DND-41 (cell line): ENCODE results near the gene TSSC4.

Experiments used
- ATAC-seq: fragments of 200-7000 bp; cut with Tn5 transposase; 3 replicates; pipeline ENCODE4 v1.9.1; 2021; ENCODE audit warnings: low read depth; ENCODE audit not compliant: insufficient read depth
- DNase-seq: peaks from one replicate; pipeline ENCODE4 v3.0.0-alpha.2; 2020
- H2AFZ ChIP-seq: 2 replicates; pipeline ENCODE4 v1.6.0; 2012; ENCODE audit warnings: low read depth, low read length
- H3K27ac ChIP-seq: 2 replicates; pipeline ENCODE4 v1.5.1; 2012; ENCODE audit warnings: low read length, inconsistent platforms
- H3K27me3 ChIP-seq: fragments of 200-600 bp; sonication (generic); 2 replicates; pipeline ENCODE4 v1.6.0; 2012; ENCODE audit warnings: low read length, mild to moderate bottlenecking, inconsistent platforms; ENCODE audit not compliant: insufficient read depth, poor library complexity
- H3K36me3 ChIP-seq: 2 replicates; pipeline ENCODE4 v1.5.1; 2012; ENCODE audit warnings: low read length, inconsistent platforms; ENCODE audit not compliant: insufficient read depth
- H3K4me1 ChIP-seq: 2 replicates; pipeline ENCODE4 v1.5.1; 2012; ENCODE audit warnings: mild to moderate bottlenecking, low read length; ENCODE audit not compliant: insufficient read depth
- H3K4me2 ChIP-seq: 2 replicates; pipeline ENCODE4 v1.6.0; 2012; ENCODE audit warnings: mild to moderate bottlenecking, moderate library complexity, low read length, inconsistent platforms; ENCODE audit not compliant: insufficient read depth
- H3K4me3 ChIP-seq, 2 experiments: fragments of 200-600 bp in 1 of 2; shearing (Covaris generic) in 1 of 2; 2 replicates each; pipeline ENCODE4 v1.5.1; 2012 to 2016; ENCODE audit warnings: inconsistent platforms in 2 of 2, low read length in 2 of 2, mild to moderate bottlenecking in 2 of 2, low read depth in 1 of 2, moderate library complexity in 1 of 2
- H3K79me2 ChIP-seq: 2 replicates; pipeline ENCODE4 v1.6.0; 2012; ENCODE audit warnings: low read length, inconsistent platforms; ENCODE audit not compliant: insufficient read depth
- H3K9ac ChIP-seq: 2 replicates; pipeline ENCODE4 v1.6.0; 2012; ENCODE audit warnings: low read depth, mild to moderate bottlenecking, inconsistent platforms, low read length, moderate library complexity
- H3K9me3 ChIP-seq: 2 replicates; pipeline ENCODE4 v1.5.1; 2012; ENCODE audit warnings: low read length, moderate library complexity, mild to moderate bottlenecking, inconsistent platforms; ENCODE audit not compliant: insufficient read depth, severe bottlenecking
- H4K20me1 ChIP-seq: 2 replicates; pipeline ENCODE4 v1.6.0; 2012; ENCODE audit warnings: low read length; ENCODE audit not compliant: insufficient read depth
- EZH2 ChIP-seq: IDR thresholded peaks from 3 replicates; pipeline ENCODE4 v1.6.1; 2012; ENCODE audit warnings: borderline replicate concordance, low read depth, mild to moderate bottlenecking, moderate library complexity, low read length, inconsistent platforms; ENCODE audit not compliant: severe bottlenecking
- TF ChIP-seq, protein P1 (sequence below): IDR thresholded peaks from 2 replicates; pipeline ENCODE4 v1.5.1; 2012; ENCODE audit warnings: borderline replicate concordance, low read length, moderate library complexity, mild to moderate bottlenecking; ENCODE audit not compliant: poor library complexity, severe bottlenecking; ENCODE audit errors: extremely low read depth

The TSSC4 gene

DNA sequence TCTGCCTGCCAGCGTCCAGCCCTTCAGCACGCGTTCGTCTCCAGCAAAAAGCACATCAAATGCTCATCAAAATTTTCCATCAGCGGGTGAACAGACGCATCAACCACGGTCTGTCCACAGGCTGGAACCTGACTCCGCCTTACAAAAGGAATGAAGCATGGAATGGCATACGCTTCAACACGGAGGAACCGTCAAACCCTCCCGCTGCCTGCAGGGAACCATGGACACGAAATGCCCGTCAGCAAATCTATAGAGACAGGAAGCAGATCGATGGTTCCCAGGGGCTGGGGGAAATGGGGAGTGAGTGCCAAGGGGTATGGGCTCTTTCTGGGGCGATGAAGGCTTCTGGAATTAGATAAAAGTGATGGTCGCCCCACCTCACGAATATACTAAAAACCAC lies 16.2 kb downstream of the TSSC4 start:
- no peak for TF ChIP-seq EZH2
- TF ChIP-seq, protein P1, sequence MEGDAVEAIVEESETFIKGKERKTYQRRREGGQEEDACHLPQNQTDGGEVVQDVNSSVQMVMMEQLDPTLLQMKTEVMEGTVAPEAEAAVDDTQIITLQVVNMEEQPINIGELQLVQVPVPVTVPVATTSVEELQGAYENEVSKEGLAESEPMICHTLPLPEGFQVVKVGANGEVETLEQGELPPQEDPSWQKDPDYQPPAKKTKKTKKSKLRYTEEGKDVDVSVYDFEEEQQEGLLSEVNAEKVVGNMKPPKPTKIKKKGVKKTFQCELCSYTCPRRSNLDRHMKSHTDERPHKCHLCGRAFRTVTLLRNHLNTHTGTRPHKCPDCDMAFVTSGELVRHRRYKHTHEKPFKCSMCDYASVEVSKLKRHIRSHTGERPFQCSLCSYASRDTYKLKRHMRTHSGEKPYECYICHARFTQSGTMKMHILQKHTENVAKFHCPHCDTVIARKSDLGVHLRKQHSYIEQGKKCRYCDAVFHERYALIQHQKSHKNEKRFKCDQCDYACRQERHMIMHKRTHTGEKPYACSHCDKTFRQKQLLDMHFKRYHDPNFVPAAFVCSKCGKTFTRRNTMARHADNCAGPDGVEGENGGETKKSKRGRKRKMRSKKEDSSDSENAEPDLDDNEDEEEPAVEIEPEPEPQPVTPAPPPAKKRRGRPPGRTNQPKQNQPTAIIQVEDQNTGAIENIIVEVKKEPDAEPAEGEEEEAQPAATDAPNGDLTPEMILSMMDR, result no peak
- Histone ChIP-seq H2AFZ (no peak overlapping the region), H3K27ac (no peak overlapping the region), H3K4me2 (no peak overlapping the region), H3K4me3 (no peak overlapping the region), H4K20me1 (peaks cover 2% of the 10 kb centered on the region; the same call in 1 of the 2 replicates), H3K4me1 (peaks cover 5% of the 10 kb centered on the region; the same call in 1 of the 2 replicates), H3K79me2 (no peaks in the 10 kb centered on the region), H3K9ac (no peak overlapping the region), H3K36me3 (no peaks in the 10 kb centered on the region), H3K9me3 (no peaks in the 10 kb centered on the region), H3K27me3 (no peaks in the 10 kb centered on the region)
- ATAC-seq (no peak), DNase-seq (no peak)

DNA sequence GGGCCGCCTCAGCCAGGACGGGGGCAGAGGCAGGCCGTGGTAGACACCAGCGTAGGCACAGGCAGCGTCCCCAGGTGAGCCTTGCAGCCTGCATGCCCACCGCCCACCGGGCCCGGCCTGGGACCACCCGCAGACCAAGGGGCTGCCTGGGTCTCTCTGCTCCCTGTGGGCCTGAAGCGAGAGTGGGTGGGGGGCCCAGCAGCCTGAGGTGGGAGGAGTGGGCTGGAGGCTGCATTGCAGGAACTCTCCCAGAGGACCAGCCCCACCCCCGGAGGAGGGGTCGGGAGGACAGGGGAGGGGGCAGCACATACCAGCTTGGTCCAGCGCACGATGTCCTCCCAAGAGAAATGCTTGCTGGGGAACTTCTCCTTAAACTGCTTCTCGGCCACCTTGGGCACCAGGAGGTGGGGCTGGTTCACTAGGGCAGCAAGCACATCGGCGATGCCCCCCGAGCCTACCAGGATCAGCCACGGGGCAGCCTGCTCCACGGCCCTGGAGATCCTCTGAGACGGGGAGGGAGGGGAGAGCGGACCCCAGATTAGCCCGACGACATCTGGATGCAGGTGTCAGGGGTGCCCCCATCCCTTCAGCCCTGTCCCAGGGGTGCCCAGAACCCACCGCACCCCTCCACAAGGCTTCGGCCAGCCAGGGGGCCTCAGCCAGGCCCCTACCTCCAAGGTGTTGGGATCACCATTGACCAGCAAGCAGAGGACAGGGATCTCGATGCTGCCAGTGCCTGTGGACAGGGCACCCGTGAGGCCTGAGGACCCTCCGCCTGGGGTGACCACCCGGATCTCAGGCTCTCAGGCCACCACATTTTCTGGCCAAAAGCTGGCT lies 17.5 kb downstream of the TSSC4 start:
- Histone ChIP-seq H3K4me1 (peaks cover 5% of the 10 kb centered on the region; the same call in 1 of the 2 replicates), H3K9ac (no peak overlapping the region), H4K20me1 (peaks cover 2% of the 10 kb centered on the region; the same call in 1 of the 2 replicates), H3K27me3 (no peaks in the 10 kb centered on the region), H2AFZ (no peak overlapping the region), H3K4me2 (no peak overlapping the region), H3K4me3 (no peak overlapping the region), H3K27ac (no peak overlapping the region), H3K79me2 (no peaks in the 10 kb centered on the region), H3K9me3 (no peaks in the 10 kb centered on the region), H3K36me3 (no peaks in the 10 kb centered on the region)
- no peak for TF ChIP-seq EZH2
- TF ChIP-seq, protein P1, result no peak
- DNase-seq (no peak), ATAC-seq (no peak)

DNA sequence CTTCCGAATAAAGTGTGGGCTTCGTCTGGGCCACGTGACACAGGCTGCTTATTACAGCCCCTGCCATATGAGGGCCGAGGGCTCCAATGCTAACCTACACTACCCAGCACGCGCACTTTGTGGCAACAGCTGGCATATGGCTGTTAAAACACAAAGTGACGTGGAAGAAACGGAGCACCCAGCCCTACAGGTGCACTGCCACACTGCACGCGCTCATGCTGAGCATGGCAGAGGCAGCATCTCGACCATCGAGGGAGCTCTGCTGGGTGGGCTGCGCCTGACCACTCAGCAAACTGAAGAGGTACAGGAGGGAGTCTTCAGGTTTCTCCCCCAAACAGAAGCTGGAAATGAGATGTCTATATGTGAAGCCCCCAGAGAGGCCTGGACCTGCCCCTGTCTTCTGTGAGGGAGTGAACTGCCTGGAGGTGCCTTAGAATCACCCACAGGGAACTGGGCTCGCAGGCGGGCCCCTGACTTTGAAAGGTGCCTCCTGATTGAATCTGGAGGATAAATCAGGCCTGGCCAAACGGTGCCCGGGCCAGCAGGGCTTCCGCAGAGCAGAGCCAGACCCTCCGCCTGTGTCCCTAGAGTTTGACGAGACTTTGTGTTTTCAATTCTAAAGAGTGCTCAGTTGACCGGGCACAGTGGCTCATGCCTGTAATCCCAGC lies 18.3 kb downstream of the TSSC4 start:
- H3K27ac ChIP-seq, result no peak overlapping the region
- H3K9me3 ChIP-seq, result no peaks in the 10 kb centered on the region
- no peak for ATAC-seq

More for the DNA sequence above, 18.3 kb downstream of the TSSC4 start:
- TF ChIP-seq, protein P1, result no peak
- TF ChIP-seq EZH2, result no peak
- Histone ChIP-seq H4K20me1 (peaks cover 2% of the 10 kb centered on the region; the same call in 1 of the 2 replicates), H3K27me3 (no peaks in the 10 kb centered on the region), H3K9ac (no peak overlapping the region), H3K79me2 (no peaks in the 10 kb centered on the region), H2AFZ (no peak overlapping the region), H3K4me1 (peaks cover 5% of the 10 kb centered on the region; the same call in 1 of the 2 replicates), H3K4me2 (no peak overlapping the region), H3K36me3 (no peaks in the 10 kb centered on the region), H3K4me3 (no peak overlapping the region)
- no peak for DNase-seq
